Measurements from ENCODE around the gene SAMD7. TPM values are rescaled to one million over a fixed set of nuclear protein-coding genes. Genes with fewer than 3 reads are reported as not detected.

Gene SAMD7
- total and polyA plus RNA-seq, 2 of the 13 experiments (the other 11 are each of a cell fraction or from before 2014, with no cell fraction given), result not detected

GRCh38 chr3:169945313-169945712 lies 33.9 kb downstream of the SAMD7 start:
- H3K4me2 ChIP-seq (ENCODE audit: low read depth, low read length), result no peak overlapping the region
- POLR2A ChIA-PET, result no interaction called here
- CTCF ChIA-PET (ENCODE audit: low intra/inter-chr PET ratio, low total read pairs), result no interaction called here
- TF ChIP-seq FOXA3 (CRISPR knock-in tag; IDR thresholded peaks at IDR 0.05) (no peak), MED8 (CRISPR knock-in tag; IDR thresholded peaks at IDR 0.05; ENCODE audit: insufficient replicate concordance) (no peak), ZNF160 (CRISPR knock-in tag; IDR thresholded peaks at IDR 0.05) (no peak), ZNF235 (CRISPR knock-in tag; IDR thresholded peaks at IDR 0.05; ENCODE audit: borderline replicate concordance) (no peak), ZMAT5 (CRISPR knock-in tag; IDR thresholded peaks at IDR 0.05; ENCODE audit: borderline replicate concordance, low read depth) (no peak)
- H3K9me3 ChIP-seq (ENCODE audit: low read length), result no peaks in the 10 kb centered on the region
- H3K4me1 ChIP-seq (ENCODE audit: insufficient read depth, low read length), result no peaks in the 10 kb centered on the region
- no peak overlapping the region for H3K27ac ChIP-seq (ENCODE audit: extremely low read length, insufficient read depth, low read length)
- H3K9ac ChIP-seq (ENCODE audit: insufficient read depth, low read depth, low read length), result no peak overlapping the region
- peaks cover 0 to 1% of the 10 kb centered on the region in 2 experiments; a peak in 1 of 5 replicates for H3K27me3 ChIP-seq (ENCODE audit: control insufficient read depth in 1 of 2, insufficient read depth in 2 of 2, low read length in 2 of 2)
- BruUV-seq (replicated peaks), result no TSS peak
- no peaks in the 10 kb centered on the region for H3K79me2 ChIP-seq (ENCODE audit: insufficient read depth, low read length)
- DNase-seq (ENCODE audit: low spot score) (no peak), FAIRE-seq (no peak), ATAC-seq (no peak)
- in situ Hi-C loops (cut with HindIII; ENCODE audit: extremely low pct_ligation_motif_present, low pct_unique_long_range_greater_than_20kb) (no loop called here), intact Hi-C loops (cut with micrococcal nuclease; ENCODE audit: unreplicated experiment) (no loop called here)
- H3K4me3 ChIP-seq (replicated peaks in 1 of 3; ENCODE audit: insufficient read depth in 1 of 3, low read depth in 2 of 3, low read length in 3 of 3), result no peak overlapping the region
- 31% methylated on average over 7 of the region's 7 CpGs for WGBS (ENCODE audit: low lambda C conversion rate)
- no peak overlapping the region for H2AFZ ChIP-seq (ENCODE audit: low read length)
- H4K20me1 ChIP-seq (ENCODE audit: insufficient read depth, low read length), result no peaks in the 10 kb centered on the region; the same call in 1 of the 2 replicates
- H3K36me3 ChIP-seq (replicated peaks in 1 of 2; ENCODE audit: control insufficient read depth in 1 of 2, insufficient read depth in 2 of 2, low read length in 2 of 2), result no peaks in the 10 kb centered on the region

GRCh38 chr3:169946336-169946735 lies 35.0 kb downstream of the SAMD7 start:
- Histone ChIP-seq H3K79me2 (ENCODE audit: insufficient read depth, low read length) (no peaks in the 10 kb centered on the region), H3K9ac (ENCODE audit: insufficient read depth, low read depth, low read length) (no peak overlapping the region), H3K9me3 (ENCODE audit: low read length) (no peaks in the 10 kb centered on the region), H4K20me1 (ENCODE audit: insufficient read depth, low read length) (no peaks in the 10 kb centered on the region; the same call in 1 of the 2 replicates), H3K27me3 (ENCODE audit: control insufficient read depth in 1 of 2, insufficient read depth in 2 of 2, low read length in 2 of 2) (peaks cover 0 to 1% of the 10 kb centered on the region in 2 experiments; a peak in 1 of 5 replicates), H3K27ac (ENCODE audit: extremely low read length, insufficient read depth, low read length) (no peak overlapping the region), H3K4me1 (ENCODE audit: insufficient read depth, low read length) (no peaks in the 10 kb centered on the region), H3K4me3 (replicated peaks in 1 of 3; ENCODE audit: insufficient read depth in 1 of 3, low read depth in 2 of 3, low read length in 3 of 3) (no peak overlapping the region), H2AFZ (ENCODE audit: low read length) (no peak overlapping the region), H3K4me2 (ENCODE audit: low read depth, low read length) (no peak overlapping the region), H3K36me3 (replicated peaks in 1 of 2; ENCODE audit: control insufficient read depth in 1 of 2, insufficient read depth in 2 of 2, low read length in 2 of 2) (no peaks in the 10 kb centered on the region)
- DNase-seq (ENCODE audit: low spot score), result no peak
- CTCF ChIA-PET (ENCODE audit: low intra/inter-chr PET ratio, low total read pairs), result no interaction called here
- no TSS peak for BruUV-seq (replicated peaks)
- POLR2A ChIA-PET, result no interaction called here
- no peak for ATAC-seq
- in situ Hi-C loops (cut with HindIII; ENCODE audit: extremely low pct_ligation_motif_present, low pct_unique_long_range_greater_than_20kb), result no loop called here
- no peak for FAIRE-seq
- intact Hi-C loops (cut with micrococcal nuclease; ENCODE audit: unreplicated experiment), result no loop called here
- whole genome bisulfite sequencing (ENCODE audit: low lambda C conversion rate), result 54% methylated on average over 2 of the region's 3 CpGs
- TF ChIP-seq ZNF615 (CRISPR knock-in tag; IDR thresholded peaks at IDR 0.05; ENCODE audit: borderline replicate concordance), result no peak
- TF ChIP-seq ZNF83 (CRISPR knock-in tag; IDR thresholded peaks at IDR 0.05; ENCODE audit: borderline replicate concordance), result no peak
- no peak for TF ChIP-seq ZBTB3 (CRISPR knock-in tag; IDR thresholded peaks at IDR 0.05; ENCODE audit: borderline replicate concordance, low read depth)
